GM18858 (cell line): ENCODE results near the gene BEX3.
"Not testable (repeated sequence)": the region's sequence is repeated elsewhere in the genome, so short reads cannot be mapped to it uniquely, and the experiment has no call there.

Experiments
- ATAC-seq: cut with Tn5 transposase; IDR thresholded peaks from one replicate; pipeline ENCODE4 v1.9.1; 2021; ENCODE audit not compliant: unreplicated experiment

The BEX3 gene

GRCh38 chrX:103378990-103379389 lies 2.7 kb downstream of the BEX3 start:
- ATAC-seq, result no peak

- no peak for ATAC-seq
Observed at GRCh38 chrX:103382877-103383276, 6.5 kb downstream of the BEX3 start.

- ATAC-seq, result no peak
Observed at GRCh38 chrX:103384672-103385071, 8.3 kb downstream of the BEX3 start.

- not testable (repeated sequence) for ATAC-seq
Observed at GRCh38 chrX:103385283-103385830, 9.0 kb downstream of the BEX3 start.

- ATAC-seq, result no peak
Observed at GRCh38 chrX:103386332-103386731, 10.0 kb downstream of the BEX3 start.

- no peak for ATAC-seq
Observed at GRCh38 chrX:103393487-103393886, 17.1 kb downstream of the BEX3 start.

GRCh38 chrX:103396186-103396585 lies 19.8 kb downstream of the BEX3 start:
- no peak for ATAC-seq

- no peak for ATAC-seq
Observed at GRCh38 chrX:103396660-103397059, 20.3 kb downstream of the BEX3 start.

GRCh38 chrX:103397707-103398106 lies 21.4 kb downstream of the BEX3 start:
- ATAC-seq, result no peak

GRCh38 chrX:103398421-103398864 lies 22.1 kb downstream of the BEX3 start:
- no peak for ATAC-seq

- no peak for ATAC-seq
Observed at GRCh38 chrX:103399744-103400143, 23.4 kb downstream of the BEX3 start.

GRCh38 chrX:103400931-103401330 lies 24.6 kb downstream of the BEX3 start:
- no peak for ATAC-seq

GRCh38 chrX:103404231-103405008 lies 28.1 kb downstream of the BEX3 start:
- ATAC-seq, result peak; percentile 89

GRCh38 chrX:103405009-103405333 lies 28.6 kb downstream of the BEX3 start:
- no peak for ATAC-seq

- ATAC-seq, result no peak
Observed at GRCh38 chrX:103406256-103406655, 29.9 kb downstream of the BEX3 start.

- ATAC-seq, result no peak
Observed at GRCh38 chrX:103407776-103408175, 31.4 kb downstream of the BEX3 start.

GRCh38 chrX:103411721-103412120 lies 35.4 kb downstream of the BEX3 start:
- ATAC-seq, result not testable (repeated sequence)

GRCh38 chrX:103413705-103414387 lies 37.5 kb downstream of the BEX3 start:
- ATAC-seq, result no peak

- ATAC-seq, result no peak
Observed at GRCh38 chrX:103414561-103414960, 38.2 kb downstream of the BEX3 start.

GRCh38 chrX:103415068-103415467 lies 38.7 kb downstream of the BEX3 start:
- ATAC-seq, result no peak

- no peak for ATAC-seq
Observed at GRCh38 chrX:103415528-103415927, 39.2 kb downstream of the BEX3 start.

GRCh38 chrX:103417370-103417769 lies 41.0 kb downstream of the BEX3 start:
- ATAC-seq, result no peak
